IPS-20b (cell line): ENCODE data around the gene THAP11.

ENCODE experiments used
- H3K27ac ChIP-seq: one replicate; pipeline ENCODE4 v1.5.1; 2013; ENCODE audit warnings: low read length
- H3K27me3 ChIP-seq: 2 replicates; pipeline ENCODE4 v1.6.1; 2013; ENCODE audit warnings: mild to moderate bottlenecking, low read length, inconsistent platforms; ENCODE audit not compliant: insufficient read depth
- H3K36me3 ChIP-seq: 2 replicates; pipeline ENCODE4 v1.6.1; 2013; ENCODE audit warnings: low read depth, mild to moderate bottlenecking, inconsistent platforms, low read length, moderate library complexity; ENCODE audit not compliant: insufficient read depth
- H3K4me1 ChIP-seq: 2 replicates; pipeline ENCODE4 v1.6.1; 2013; ENCODE audit warnings: mild to moderate bottlenecking, control low read depth, inconsistent platforms, low read length, moderate library complexity; ENCODE audit not compliant: insufficient read depth
- H3K4me3 ChIP-seq: 2 replicates; pipeline ENCODE4 v1.5.1; 2013; ENCODE audit warnings: mild to moderate bottlenecking, low read length, inconsistent platforms
- H3K9ac ChIP-seq: 2 replicates; pipeline ENCODE4 v1.6.1; 2013; ENCODE audit warnings: low read depth, mild to moderate bottlenecking, inconsistent platforms, low read length, moderate library complexity
- H3K9me3 ChIP-seq: 2 replicates; pipeline ENCODE4 v1.6.1; 2013; ENCODE audit warnings: mild to moderate bottlenecking, low read depth, low read length, inconsistent platforms; ENCODE audit not compliant: insufficient read depth

The THAP11 gene

DNA sequence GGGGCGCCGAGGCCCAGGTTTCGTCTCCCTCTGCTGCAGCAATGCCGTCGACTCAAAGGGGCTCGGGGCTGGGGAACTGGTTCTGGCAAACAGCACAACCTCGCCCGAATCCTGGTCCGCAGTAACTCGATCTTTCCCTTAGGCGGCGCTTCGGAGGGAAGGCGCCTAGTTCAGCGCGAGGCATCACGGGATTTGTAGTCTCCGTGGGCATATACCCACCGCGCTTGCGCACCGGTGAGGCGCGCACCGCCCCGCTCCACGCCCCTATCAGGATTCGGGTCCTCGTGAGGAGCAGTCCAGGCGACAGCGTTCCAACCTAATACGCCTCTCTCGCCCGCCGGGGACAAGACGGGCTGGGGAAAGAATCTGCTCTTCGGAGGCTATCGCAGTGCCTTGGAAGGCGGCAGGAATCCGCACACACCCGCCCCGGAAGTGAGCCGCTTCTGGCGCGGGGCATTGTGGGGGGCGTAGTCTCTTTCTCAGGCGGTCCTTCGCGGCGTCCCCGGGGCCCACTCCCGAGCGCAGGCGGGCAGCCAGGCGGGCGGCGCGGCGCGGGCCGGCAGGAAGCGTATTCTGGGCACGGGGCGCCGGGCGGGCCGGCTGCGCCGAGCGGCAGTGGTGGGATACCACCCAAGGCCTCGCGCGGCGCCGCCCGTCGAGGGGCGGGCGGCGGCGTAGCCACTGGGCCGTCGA, at the start of gene THAP11:
Gene THAP11, plus strand, starts transcription at position 505 of the 693 bp plus-strand sequence. CDS start 235 bp downstream, outside the sequence.
- H3K9ac ChIP-seq = peak within 1 kb of the TSS; percentile 87
- H3K27me3 ChIP-seq = no peaks in the 10 kb centered on the region
- H3K4me1 ChIP-seq = peaks cover 32% of the 10 kb centered on the region
- H3K9me3 ChIP-seq = no peaks in the 10 kb centered on the region
- peak within 1 kb of the TSS; percentile 73 for H3K27ac ChIP-seq
- peak within 1 kb of the TSS; percentile 90 for H3K4me3 ChIP-seq
- H3K36me3 ChIP-seq = no peaks in the 10 kb centered on the region

DNA sequence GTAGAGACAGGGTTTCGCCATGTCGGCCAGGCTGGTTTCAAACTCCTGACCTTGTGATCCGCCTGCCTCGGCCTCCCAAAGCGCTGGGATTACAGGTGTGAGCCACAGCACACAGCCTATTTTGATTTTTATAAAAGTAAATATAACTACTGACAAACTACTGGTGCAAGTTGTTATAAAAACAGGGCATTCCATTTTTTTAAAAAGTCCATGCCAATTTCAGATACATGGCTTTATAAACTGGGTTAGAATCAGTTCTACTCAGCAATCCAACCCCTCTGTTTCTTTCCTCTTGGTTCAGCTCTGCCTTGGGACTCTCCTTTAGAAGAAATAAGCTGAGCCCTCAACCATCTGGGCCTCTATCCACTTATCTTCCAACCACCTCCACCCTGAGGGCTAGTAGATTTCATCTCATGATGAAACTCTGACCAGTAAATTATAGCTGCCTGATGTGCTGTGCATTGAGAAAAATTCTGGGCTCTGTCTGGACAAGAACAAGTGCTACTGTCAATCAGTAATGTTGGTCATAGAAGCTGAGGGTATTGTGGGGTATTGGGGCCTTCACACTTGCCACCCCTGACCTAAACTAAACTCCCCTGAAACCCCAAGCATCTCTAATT, 45.9 kb upstream of the THAP11 start:
- Histone ChIP-seq H3K4me1 (no peaks in the 10 kb centered on the region), H3K27ac (no peak overlapping the region), H3K27me3 (no peaks in the 10 kb centered on the region), H3K36me3 (peaks cover 11% of the 10 kb centered on the region), H3K4me3 (no peak overlapping the region), H3K9me3 (no peaks in the 10 kb centered on the region), H3K9ac (no peak overlapping the region)

DNA sequence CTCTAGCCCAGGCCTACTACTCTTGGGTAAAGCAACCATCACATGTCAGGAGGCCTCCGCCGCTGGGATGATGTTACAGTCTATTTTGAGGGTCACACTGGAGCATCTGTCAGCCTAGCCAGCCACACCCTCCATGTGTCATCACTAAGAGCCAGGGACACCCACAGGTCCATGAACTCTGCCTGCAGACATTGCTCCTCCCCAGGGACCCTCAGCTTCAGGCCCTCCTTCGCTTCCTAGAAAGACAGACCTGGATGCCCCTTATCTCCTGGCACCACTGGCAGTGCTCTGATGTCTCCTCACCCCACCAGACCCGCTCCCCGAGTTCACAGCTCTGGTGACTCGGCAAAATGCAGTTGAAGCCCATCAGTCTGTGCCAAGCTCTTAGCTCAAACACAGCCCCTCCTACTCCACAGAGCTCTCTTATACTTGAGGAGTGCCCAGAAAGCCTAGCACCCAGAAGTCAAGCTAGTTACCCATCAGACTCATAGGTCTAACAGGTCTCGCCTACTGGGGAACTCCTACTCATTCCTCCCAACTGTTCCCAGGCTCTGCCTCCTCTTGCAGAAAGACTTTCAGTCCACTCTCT, 41.7 kb upstream of the THAP11 start:
- H3K27me3 ChIP-seq = no peaks in the 10 kb centered on the region
- H3K4me3 ChIP-seq = no peak overlapping the region
- no peaks in the 10 kb centered on the region for H3K4me1 ChIP-seq
- no peaks in the 10 kb centered on the region for H3K9me3 ChIP-seq
- peaks cover 35% of the 10 kb centered on the region for H3K36me3 ChIP-seq
- H3K9ac ChIP-seq = no peak overlapping the region
- H3K27ac ChIP-seq = no peak overlapping the region

DNA sequence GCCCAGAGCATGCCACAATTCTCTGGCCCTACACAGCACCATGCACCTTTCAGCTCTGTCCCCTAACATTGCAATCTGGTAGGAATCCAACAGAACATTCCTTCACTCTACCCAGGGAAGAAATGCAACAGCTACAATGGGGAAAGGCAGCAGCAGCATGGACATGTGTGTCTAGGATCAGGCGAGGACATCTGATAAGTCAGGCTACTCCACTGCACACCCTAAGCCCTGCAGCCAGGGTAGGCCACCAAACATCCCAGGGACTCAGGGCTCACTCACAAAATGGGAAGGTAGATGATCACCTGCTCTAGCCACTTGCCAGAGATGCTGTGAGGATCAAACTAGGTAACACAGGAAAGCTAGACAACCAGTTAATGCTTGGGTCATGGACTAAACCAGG, 40.9 kb upstream of the THAP11 start:
- Histone ChIP-seq H3K9ac (no peak overlapping the region), H3K9me3 (no peaks in the 10 kb centered on the region), H3K4me1 (no peaks in the 10 kb centered on the region), H3K36me3 (peaks cover 35% of the 10 kb centered on the region), H3K4me3 (no peak overlapping the region), H3K27me3 (no peaks in the 10 kb centered on the region), H3K27ac (no peak overlapping the region)

DNA sequence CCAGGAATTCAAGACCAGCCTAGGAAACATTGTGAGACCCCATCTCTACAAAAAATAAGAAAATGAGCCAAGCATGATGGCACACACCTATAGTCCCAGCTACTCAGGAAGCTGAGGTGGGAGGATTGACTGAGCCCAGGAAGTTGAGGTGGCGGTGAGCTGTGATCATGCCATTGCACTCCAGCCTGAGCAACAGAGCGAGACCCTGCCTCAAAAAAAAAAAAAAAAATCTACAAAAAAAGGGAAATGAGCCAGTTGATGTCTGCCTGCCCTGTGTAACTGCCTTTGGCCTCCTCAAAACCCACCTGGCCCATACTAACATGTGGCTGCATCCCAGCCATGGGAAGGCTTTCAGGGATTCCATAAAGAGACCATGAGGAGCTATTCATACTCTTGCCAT, 40.2 kb upstream of the THAP11 start:
- H3K9me3 ChIP-seq = no peaks in the 10 kb centered on the region
- peaks cover 35% of the 10 kb centered on the region for H3K36me3 ChIP-seq
- H3K27me3 ChIP-seq = no peaks in the 10 kb centered on the region
- H3K4me3 ChIP-seq = no peak overlapping the region
- H3K4me1 ChIP-seq = no peaks in the 10 kb centered on the region
- H3K9ac ChIP-seq = no peak overlapping the region
- no peak overlapping the region for H3K27ac ChIP-seq

DNA sequence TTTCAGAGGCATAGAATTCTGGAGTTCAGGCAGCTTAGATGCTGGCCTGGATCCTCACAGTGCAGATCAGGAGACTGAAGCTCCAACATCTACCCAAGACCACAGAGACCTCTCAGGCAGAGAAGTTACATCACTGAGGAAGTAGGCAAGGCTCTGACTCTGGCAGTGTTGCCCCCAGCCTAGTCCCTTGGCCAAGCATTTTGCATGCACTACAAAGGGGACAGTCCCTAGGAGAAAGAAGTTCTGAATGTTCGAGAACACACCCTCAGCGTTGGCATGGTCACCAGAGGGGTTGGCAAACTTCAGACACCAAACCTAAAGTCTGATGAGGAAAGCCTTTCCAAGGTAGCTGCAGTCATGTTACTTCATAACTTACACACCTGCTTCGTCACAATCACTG, 38.2 kb upstream of the THAP11 start:
- H3K36me3 ChIP-seq = peaks cover 35% of the 10 kb centered on the region
- no peaks in the 10 kb centered on the region for H3K27me3 ChIP-seq
- H3K9me3 ChIP-seq = no peaks in the 10 kb centered on the region
- H3K27ac ChIP-seq = no peak overlapping the region
- no peak overlapping the region for H3K4me3 ChIP-seq
- no peak overlapping the region for H3K9ac ChIP-seq
- H3K4me1 ChIP-seq = 0 out of 2 replicates have a peak, but pooled peaks cover 4% of the 10 kb centered on the region

DNA sequence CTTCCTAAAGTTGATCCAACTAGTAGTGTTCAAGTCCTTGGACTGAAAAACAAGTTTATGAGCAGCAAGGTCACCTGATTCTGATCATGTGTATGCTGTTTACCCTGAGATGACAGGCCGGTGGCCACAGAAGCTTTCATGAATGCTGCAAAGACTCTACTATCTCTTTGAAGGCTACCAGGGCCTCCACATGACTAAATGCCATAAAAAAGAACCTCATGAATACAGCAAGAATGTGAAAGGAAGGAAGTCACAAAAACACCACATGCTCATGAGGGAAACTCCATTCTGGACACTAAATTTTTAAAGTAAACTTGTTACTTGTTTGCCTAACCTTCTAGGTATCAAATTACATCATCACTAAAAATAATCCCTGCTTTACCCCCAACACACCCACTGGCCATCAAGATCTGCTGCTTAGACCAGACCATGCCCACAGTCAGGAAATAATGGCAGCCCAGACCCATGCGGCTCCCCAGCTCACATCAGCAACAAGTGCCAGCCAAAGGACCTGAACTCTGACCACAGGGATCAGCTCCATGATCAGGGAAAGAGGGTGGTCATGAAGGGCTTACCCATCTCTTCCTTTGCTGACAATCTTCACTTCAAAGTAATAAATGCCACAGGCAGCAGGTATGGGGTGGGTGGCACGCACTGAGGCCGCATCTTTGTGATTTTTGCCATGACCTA, 37.1 kb upstream of the THAP11 start:
- Histone ChIP-seq H3K9ac (peak overlapping the region; percentile 93; the same call in 1 of the 2 replicates), H3K27ac (no peak overlapping the region)

DNA sequence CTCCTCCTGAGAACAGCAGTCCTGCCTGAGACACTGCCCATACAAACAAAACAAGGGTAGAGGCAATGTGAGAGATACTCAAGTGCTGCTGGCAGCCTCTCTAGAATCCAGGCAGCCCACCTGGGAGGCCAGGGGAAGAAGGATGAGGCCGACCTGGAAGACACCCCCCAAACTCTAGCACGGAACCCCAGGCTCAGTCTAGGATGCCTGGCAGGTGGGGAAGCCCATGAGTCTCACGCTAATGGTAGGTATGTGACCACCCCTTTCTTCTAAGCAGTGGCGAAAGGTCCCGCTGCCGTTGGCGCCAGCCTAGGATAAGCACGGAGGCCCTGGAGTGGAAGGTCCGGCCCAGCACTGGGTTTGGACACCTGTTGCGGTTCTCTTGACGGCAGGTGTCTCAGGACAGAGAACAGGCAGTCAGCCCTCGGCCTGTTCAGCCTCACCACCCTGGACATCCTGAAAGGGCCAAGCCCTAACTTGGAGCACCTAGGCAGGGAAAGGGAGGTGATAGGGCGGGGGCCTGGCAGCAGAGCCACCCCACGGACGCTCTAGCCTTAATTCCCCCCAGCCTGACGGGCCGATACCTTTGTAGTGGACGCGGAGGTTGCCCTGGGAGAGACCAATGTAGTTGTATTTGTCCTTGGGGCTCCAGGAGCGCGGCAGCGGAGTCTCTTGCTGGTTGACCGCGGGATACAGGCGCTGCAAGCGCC, 36.2 kb upstream of the THAP11 start:
- Histone ChIP-seq H3K9ac (peak overlapping the region; percentile 93), H3K27ac (no peak overlapping the region), H3K27me3 (no peaks in the 10 kb centered on the region), H3K4me1 (0 out of 2 replicates have a peak, but pooled peaks cover 4% of the 10 kb centered on the region), H3K4me3 (peak overlapping the region; percentile 97), H3K36me3 (peaks cover 27% of the 10 kb centered on the region), H3K9me3 (no peaks in the 10 kb centered on the region)

More for the DNA sequence above, 37.1 kb upstream of the THAP11 start:
- Histone ChIP-seq H3K4me3 (peak overlapping the region; percentile 97), H3K27me3 (no peaks in the 10 kb centered on the region), H3K4me1 (0 out of 2 replicates have a peak, but pooled peaks cover 4% of the 10 kb centered on the region), H3K36me3 (peaks cover 31% of the 10 kb centered on the region), H3K9me3 (no peaks in the 10 kb centered on the region)

DNA sequence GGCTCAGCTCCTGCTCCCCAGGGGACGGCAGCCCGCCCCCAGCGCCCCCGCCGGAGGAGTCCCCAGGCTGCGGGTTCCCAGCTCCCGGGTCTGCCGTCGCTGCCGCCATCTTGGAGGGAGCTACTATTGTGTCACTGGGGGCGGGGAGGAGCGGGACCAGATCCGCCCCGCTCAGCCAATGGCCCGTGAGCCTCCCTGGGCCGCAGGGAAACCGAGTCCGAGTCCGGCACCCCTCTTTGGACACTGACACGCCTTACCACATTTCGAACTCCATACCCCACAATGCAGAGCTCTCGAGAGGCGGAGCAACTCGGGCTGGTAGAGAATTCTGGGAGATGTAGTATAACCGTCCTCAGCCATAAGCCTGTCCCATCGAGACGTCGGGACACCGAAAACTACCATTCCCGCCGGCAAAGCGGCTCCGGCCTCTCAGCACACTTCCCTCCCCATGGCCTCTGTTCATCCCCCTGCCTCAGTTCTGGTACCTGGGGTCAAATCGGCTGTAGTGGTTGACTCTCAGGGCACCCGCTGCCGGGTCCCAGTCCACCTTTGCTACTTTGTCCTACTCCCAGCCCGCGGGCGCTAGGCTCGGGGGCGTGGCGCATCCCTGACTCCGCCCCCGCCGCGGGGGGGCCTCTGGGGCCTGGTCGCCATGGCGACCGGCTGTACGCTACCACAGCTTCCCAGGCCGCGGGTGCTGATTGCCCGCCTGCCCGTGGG, 35.5 kb upstream of the THAP11 start, which contains the start of the genes RANBP10 and TSNAXIP1:
Gene RANBP10, minus strand, starts transcription at position 133 of the 720 bp plus-strand sequence. Its CDS starts 24 bp downstream, at position 109.
Gene TSNAXIP1, plus strand, starts transcription at position 462 of the 720 bp plus-strand sequence. CDS start 261 bp downstream, outside the sequence.
- Histone ChIP-seq H3K9me3 (no peaks in the 10 kb centered on the region), H3K9ac (peak within 1 kb of the TSS; percentile 93), H3K36me3 (peaks cover 20% of the 10 kb centered on the region), H3K4me3 (peak within 1 kb of the TSS; percentile 97), H3K27me3 (no peaks in the 10 kb centered on the region), H3K27ac (no peak within 1 kb of the TSS), H3K4me1 (0 out of 2 replicates have a peak, but pooled peaks cover 4% of the 10 kb centered on the region)

DNA sequence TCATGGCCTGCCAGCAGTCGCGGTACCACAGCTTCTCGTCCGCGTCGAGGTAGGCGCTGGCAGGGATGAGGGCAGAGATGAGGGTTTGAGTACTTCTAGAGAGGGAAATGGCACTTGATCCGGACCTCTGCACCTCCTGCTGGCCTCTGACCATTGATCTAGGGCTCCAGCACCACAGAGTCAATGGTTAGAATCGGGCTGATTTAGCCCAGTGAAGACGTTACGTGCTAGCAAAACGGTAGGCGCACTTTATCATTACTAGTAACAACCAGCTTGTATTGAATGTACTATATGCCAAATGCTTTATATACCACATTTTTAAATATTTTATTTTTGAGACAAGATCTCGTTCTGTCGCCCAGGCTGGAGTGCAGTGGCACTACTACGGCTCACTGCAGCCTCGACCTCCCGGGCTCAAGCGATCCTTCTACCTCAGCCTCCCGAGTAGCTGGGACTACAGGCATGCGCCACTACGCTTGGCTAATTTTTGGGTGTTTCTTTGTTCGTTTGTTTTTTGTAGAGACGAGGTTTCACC, 34.9 kb upstream of the THAP11 start:
- H3K9me3 ChIP-seq = no peaks in the 10 kb centered on the region

More for the DNA sequence above, 34.9 kb upstream of the THAP11 start:
- Histone ChIP-seq H3K9ac (peak overlapping the region; percentile 50; the same call in 1 of the 2 replicates), H3K4me1 (0 out of 2 replicates have a peak, but pooled peaks cover 4% of the 10 kb centered on the region), H3K36me3 (peaks cover 14% of the 10 kb centered on the region), H3K4me3 (peak overlapping the region; percentile 97), H3K27ac (no peak overlapping the region), H3K27me3 (no peaks in the 10 kb centered on the region)
